ENCODE measurements around the gene ZNF276.
"Not testable (repeated sequence)": the region's sequence is repeated elsewhere in the genome, so short reads cannot be mapped to it uniquely, and the experiment has no call there.

ZNF276 gene

DNA sequence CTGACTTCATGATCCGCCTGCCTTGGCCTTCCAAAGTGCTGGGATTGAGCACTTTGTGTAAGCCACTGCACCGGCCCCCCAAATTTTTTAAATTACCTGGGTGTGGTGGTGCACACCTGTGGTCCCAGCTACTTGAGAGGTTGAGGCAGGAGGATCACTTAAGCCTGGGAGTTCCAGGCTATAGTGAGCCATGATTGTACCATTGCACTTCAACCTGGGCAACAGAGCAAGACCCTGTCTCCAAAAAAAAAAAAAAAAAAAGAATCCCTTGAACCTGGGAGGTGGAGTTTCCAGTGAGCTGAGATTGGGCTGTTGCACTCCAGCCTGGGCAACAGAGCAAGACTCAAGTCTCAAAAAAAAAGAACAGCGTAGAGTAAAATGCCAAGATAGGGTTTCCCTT is 15.2 kb downstream of the ZNF276 start:
- no peak for DNase-seq (ENCODE audit: low read depth, low spot score)

DNA sequence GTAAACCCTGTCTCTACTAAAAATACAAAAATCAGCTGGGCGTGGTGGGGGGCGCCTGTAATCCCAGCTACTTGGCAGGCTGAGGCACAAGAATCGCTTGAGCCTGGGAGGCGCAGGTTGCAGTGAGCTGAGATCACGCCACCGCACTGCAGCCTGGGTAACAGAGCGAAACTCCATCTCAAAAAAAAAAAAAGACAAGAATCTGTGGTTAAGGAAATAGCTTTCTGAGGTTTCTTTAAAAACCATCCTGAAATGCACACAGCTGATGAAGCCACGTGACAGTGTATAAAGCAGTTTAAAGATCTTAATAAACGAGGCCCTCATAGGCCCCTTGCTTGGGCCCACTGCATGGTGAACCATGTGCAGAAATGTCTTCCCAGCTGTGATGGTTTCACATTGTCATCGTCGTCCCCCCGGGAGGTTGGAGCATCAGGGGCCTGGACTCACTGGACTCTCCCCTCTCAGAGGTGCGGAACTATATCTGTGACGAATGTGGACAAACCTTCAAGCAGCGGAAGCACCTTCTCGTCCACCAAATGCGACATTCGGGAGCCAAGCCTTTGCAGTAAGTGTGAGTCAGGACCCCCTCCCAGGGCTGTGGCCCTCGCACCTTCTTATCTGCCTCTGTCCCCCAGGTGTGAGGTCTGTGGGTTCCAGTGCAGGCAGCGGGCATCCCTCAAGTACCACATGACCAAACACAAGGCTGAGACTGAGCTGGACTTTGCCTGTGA is 16.2 kb downstream of the ZNF276 start:
- DNase-seq (ENCODE audit: low read depth, low spot score): no peak

DNA sequence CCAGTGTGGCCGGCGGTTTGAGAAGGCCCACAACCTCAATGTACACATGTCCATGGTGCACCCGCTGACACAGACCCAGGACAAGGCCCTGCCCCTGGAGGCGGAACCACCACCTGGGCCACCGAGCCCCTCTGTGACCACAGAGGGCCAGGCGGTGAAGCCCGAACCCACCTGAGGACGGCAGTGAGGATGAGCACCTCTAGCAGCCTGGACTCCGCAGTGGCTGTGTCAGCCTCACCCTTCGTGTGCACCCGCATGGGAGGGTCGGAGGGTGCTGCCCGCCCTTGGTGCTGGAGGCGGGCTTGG is 16.7 kb downstream of the ZNF276 start:
- no peak for DNase-seq (ENCODE audit: low read depth, low spot score)

DNA sequence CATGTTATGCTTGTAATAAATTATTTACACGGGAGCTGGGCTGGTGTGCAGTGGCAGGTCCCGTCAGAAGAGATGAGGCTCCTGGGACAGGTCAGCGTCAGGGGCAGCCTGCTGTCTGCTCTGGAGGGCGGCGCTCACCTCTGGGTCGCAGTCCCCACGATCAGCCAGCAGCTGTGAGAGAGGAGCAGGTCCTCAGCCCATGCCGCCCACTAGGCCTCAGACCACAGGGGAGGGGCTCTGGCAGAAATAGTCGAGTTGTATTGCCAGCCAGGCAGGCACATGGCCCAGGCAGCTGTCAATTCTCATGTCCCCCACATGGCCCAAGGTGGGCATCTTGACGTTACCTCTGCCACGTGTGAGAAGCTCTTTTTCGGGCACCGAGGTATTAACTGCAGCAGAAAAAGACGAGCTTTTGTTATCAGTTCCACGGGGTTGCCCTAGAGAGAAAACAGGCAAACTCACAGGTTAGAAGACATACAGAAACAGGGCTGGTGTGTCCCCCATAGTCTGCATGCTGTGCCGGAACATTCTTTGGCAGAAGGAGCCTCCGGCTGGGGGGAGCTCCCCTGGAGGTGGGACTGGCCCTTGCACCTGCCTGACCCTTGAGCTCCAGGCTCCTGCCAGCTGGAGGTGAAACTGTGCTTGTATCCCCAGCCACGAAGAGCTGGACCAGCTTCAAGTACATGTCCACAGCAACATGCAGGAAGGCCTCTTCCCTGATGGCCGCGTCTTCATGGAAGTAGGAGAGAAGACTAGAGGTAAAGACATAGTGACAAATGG is 17.4 kb downstream of the ZNF276 start:
- DNase-seq (ENCODE audit: low read depth, low spot score): no peak

DNA sequence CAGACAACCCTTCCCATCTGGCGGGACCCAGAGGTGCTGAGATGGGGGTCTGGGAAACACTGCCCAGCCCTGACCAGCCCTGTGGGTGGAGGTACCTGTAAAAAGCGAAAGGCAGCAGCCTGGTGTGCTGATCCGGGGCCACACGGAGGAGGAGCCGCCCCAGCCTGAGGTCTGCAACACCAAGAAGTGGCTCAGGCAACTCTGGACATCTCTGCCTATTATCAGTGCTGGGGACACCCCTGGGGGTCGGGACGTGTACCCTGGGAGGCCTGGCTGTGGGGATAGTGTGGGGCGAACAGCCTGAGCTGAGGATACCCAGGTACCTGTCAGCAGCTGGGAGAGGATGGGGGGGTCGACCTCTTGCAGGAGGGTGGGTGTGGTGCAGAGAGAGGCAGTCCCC is 18.0 kb downstream of the ZNF276 start:
- no peak for DNase-seq (ENCODE audit: low read depth, low spot score)

DNA sequence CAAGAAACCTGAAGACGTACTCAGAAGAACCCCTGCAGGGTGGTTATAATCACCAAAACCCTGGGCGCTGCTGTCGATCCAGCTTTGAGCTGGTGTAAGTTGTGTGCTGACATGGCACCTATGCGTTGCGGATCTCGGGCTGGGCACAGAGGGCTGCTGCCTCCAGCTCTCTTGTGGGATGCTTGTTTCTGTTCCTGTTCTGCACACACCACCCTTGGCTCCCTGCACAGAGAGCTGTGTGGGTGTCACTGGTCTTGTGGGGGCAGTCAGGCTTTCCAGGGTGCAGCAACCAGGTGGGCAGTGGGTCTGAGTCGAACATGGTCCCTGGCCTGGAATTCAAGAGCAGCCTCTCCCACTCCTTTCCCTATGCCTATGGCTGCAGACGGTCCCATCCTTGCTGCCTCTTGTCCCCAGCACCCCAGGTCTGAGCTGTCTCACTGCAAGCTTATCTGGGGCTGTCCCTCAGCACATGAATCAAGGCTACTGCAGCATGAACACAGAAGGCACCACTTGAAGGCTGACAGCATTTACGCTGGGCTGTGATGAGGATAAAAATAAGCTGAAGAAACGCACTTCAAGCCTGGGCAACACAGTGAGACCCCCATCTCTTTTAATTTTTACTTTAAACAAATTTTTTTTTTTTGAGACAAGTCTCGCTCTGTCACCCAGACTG is 20.1 kb downstream of the ZNF276 start:
- no peak for DNase-seq (ENCODE audit: low read depth, low spot score)

DNA sequence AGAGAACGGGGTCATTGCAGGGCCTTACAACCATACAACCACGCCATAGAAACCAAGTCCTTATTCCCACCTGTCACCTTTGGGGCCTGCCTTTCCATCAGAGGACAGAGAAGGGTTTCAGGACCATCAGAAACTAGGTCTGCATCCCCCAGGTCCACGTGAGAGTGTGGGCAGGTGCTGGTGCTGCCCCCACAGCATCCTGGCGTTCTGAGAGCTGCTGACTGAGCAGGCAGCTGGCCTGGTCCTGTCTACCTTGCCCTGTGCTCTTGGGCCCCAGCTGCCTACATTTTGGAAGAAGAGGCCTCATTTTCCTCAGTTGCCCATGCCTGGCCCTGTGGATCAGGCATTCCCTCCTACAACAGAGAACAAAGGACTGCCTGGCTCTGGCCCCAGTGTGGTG is 21.6 kb downstream of the ZNF276 start:
- DNase-seq (ENCODE audit: low read depth, low spot score): peak; percentile 19

DNA sequence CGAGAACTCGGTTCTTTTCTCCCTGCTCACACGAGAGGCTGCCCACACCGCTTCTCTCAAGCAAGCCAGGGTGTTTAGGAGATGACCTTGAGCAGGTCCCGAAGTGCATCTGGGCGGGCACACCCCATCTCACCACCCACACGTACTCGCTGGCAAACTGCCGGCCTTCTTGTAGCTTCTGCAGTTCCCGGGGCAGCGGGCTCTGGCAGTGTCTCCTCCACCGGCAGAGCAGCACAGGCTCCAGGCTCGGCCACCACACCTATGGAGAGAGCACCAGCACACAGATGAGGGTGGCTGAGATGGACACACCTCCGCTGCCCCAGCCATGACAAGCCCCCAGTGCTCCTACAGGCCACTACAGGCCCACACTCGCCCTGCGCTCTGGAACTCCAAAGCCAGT is 23.5 kb downstream of the ZNF276 start:
- no peak for DNase-seq (ENCODE audit: low read depth, low spot score)

DNA sequence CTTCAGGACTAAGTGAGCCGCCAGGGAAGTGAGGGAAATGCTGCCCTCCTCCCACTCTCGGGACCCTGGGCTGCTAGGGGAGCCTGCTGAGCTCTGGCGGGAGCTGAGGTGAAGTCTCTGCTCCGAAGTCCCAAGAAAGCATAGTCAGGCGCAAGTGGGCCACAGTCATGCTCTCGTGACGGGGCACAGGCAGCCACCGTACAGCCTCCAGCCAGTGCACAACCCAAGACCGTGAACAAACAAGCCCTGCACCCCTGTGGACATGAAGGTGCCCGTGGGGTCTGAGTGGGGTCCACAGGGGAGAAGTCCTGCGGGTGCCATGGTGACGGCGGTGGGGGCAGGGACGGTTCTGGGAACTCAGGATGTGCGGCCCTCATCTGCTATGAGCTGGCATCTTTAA is 24.7 kb downstream of the ZNF276 start:
- no peak for DNase-seq (ENCODE audit: low read depth, low spot score)

DNA sequence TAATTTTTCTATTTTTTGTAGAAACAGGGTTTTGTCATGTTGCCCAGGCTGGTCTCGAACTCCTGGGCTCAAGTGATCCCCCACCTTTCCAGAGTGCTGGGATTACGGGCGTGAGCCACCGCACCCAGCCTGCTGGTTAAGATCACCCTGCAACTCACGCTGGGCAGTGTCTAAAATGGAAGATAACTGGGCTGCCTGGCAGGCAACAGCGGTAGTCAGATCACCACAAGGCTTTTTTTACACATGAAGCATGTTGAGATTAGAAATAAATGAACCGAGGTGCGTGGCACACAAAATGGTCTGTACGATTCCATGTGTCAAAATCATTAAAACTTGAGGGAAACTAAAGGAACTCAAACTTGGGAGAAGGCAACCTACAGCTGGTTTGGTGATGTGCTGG is 26.7 kb downstream of the ZNF276 start:
- no peak for DNase-seq (ENCODE audit: low read depth, low spot score)

DNA sequence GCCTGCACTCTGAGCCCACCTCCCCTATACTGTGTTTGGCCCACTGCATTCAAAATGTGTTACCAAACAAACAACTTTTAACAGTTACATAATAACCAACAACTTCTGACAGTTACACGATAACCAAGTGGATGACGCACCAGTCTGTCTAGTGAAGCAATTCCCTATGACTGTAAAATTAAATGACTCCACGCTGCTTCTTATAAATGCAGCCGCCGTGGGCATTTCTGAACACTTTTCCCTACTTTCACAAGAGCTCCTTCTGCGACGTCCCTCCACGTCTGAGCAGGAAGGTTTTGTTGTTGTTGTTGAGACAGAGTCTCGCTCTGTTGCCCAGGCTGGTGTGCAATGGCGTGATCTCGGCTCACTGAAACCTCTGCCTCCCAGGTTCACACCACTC is 27.6 kb downstream of the ZNF276 start:
- no peak for DNase-seq (ENCODE audit: low read depth, low spot score)

DNA sequence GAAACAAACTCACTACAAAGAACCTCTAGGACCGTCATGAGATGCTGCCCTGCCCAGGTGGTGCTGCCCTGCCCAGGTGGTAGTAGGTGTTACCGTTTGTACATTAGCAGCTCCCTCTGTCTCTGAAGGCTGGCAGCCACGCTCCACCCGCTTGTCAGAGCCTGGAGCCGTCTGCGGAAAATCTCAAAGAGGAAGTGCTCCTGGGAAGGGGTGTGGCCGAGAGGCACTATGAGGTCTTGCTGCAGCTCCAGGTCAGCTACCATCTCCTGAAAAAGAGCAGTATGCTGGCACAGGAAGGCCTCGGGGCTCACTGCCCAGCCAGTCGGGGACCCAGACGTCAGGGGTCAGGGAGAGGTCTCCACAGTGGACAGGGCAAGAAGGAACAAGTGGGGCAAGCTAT is 28.3 kb downstream of the ZNF276 start:
- DNase-seq (ENCODE audit: low read depth, low spot score): no peak

DNA sequence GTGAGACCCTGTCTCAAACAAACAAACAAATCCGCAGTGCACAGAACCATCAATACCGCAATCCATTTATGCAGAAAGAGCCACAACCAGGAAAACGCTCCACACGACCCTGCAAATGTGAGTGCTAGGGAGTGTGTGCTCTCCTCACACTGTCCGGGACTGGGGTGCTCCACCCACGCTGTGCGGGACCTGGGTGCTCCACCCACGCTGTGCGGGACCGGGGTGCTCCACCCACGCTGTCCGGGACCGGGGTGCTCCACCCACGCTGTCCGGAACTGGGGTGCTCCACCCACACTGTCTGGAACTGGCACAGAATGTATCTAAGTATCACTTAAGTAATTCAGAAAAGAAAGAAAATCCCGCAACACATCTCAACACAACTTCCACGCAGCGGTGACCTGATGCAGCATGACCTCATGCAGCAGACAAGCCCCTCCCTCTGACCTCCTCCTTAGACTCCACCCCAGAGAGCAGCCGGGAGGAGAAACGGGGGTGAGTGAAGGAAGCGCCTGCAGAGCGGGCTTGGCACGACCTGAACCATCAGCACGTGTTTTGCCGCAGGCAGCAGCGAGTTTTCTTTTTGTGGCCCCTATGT is 38.5 kb downstream of the ZNF276 start:
- no peak for DNase-seq (ENCODE audit: low read depth, low spot score)

DNA sequence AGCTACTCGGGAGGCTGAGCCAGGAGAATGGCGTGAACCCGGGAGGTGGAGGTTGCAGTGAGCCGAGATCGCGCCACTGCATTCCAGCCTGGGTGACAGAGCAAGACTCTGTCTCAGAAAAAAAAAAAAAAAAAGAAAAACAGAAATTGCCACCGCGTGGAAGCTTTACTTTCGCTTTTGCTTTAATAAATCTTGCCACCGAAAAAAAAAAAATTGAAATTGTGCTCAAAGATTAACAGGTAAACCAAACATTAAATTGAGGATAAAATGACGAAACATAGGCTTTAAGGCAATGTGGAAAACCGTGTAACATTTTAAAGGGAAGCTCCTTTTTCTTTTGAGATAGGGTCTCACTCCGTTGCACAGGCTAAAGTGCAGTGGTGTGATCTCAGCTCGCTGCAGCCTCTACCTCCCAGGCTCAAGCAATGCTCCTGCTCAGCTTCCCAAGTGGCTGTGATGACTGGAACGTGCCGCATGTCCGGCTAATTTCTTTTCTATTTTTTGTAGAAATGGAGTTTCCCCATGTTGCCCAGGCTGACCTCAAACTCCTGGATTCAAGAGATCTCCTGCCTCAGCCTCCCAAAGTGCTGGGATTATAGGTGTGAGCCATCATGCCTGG is 40.1 kb downstream of the ZNF276 start:
- DNase-seq (ENCODE audit: low read depth, low spot score): no peak

DNA sequence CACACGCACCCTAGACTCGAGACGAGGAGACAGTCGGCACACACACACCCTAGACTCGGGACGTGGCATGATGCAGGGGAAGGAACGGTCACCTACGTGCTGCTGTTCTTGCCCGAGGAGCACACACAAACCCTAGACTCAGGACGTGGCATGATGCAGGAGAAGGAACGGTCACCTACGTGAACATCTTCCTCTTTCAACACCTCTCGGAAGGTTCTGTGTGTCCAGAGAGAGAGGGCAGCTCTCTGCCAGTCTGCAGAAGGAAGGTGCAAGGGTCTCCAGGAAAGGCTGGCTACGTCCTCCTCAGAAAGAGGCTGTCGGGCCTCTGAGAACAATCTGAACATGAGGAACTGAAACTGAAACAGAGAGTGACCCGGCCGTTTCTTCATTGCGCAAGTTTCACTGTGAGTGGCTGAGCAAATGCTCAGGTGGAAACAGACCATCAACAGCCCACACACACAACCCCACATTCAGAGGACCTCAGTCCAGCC is 43.4 kb downstream of the ZNF276 start:
- no peak for DNase-seq (ENCODE audit: low read depth, low spot score)

DNA sequence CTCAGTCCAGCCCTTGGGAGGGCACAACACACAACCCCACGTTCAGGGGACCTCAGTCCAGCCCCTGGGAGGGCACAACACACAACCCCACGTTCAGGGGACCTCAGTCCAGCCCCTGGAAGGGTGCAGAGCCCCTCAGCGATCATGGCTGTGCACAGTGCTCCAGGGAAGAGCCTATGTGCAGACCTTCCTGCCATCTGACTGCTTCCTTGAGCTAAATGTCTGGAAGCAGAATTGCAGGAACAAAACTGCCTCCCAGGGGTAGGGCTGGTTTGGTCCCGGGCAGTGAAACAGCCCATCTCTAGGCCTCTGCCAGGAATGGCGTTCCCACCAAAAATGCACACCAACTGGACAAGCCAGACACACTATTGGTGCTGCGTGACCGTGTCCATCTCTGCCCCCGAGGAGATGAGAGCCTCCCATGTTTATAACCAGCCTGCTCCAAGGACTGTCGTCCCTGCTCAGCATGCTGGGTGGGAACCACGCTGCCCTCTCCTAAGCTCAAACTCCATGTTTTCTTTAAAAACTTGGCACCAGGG is 44.0 kb downstream of the ZNF276 start:
- no peak for DNase-seq (ENCODE audit: low read depth, low spot score)

DNA sequence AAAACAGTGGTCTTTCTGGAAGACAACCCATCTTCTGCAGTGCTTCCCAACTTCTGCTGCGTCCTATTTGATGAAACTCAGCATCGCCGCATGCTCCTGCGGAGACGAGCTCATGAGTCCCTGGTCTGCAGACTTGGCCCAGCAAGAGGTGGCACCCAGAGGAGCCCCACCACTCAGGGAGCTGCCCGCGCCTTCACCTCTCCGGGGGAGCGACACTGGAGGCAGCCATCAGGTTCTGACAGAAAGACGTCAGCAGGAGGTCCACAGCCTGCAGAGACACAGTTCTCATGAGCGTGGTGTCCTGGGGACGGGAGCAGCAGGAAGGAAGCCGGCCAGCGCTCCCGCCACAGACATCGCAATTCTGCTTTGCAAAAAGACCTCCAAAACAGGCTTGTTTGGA is 49.0 kb downstream of the ZNF276 start:
- no peak for DNase-seq (ENCODE audit: low read depth, low spot score)

DNA sequence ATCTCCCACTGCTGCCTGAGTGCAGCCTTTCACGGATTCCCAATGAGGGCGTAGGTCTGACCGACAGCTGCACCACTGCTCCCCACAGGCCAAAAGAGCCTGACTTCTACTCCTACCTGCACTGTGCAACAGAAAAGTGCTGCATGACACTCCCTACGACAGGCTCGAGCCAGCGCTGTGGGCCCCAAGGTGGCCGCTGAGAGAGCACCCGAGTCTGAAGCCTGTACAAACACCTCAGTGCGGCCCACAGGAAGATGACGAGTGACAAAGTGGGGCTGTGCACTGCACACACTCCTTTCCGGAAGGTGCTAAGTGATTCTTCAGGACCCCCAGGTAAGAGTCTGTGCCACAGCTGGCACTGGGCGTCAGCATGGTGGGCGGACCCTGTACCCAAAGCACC is 53.9 kb downstream of the ZNF276 start:
- no peak for DNase-seq (ENCODE audit: low read depth, low spot score)

DNA sequence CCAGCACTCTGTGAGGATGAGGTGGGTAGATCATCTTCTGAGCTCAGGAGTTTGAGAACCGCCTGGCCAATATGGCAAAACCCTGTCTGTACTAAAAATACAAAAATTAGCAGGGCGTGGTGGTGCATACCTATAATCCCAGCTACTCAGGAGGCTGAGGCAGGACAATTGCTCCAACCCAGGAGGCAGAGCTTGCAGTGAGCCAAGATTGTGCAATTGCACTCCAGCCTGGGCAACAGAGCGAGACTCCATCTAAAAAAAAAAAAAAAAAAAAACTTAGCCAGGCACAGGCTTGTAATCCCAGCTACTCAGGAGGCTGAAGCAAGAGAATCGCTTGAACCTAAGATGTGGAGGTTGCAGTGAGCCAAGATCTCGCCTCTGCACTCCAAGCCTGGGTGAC is 56.9 kb downstream of the ZNF276 start:
- DNase-seq (ENCODE audit: low read depth, low spot score): not testable (repeated sequence)

DNA sequence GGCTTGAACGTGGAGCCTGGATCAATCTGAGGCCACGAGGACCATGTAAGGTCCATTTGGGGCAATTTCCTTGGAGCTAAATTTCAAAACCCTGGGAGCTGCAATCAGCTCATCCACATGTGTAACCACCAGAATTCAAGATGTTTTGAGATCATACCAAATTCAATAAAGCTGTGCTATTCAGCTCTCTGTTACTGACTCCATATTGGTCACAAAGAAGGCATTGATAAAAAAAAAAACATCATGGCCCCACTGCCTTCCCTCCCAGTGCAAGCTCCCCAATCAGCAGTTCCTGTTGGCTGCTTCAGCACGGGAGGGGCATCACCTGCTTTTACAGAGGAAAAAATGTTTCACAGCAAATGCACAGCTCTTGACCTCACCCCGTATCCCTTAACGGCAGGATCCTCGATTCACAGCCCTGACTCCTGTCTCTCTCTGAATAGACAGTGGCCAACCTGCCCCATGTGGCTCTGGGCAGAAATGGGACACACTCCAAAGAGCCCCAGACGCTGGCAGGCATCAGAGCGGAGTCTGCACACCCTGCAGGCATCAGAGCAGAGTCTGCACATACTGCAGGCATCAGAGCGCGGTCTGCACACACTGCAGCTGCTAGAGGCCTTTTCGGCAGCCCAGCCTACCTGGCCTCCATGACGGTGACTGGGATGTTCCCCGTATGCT is 58.0 kb downstream of the ZNF276 start:
- no peak for DNase-seq (ENCODE audit: low read depth, low spot score)

DNA sequence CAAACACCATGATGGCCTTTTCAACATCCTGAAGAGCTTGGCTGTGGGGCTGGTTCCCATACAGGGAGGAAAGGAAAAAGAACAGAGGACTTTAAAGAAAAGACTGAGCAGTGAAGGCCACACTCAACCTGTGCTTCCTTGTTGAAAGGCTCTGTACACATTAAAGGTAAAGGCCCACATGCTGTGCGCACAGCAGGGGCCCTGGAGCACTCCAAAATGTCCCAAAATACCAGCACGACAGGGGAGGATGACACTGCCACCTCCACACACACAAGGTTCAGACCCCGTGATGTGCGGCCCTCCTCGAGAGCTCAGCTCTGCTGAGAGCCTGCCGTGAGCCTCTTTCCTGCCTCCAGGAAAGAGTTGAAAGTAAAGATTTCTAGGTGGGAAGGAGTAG is 58.6 kb downstream of the ZNF276 start:
- no peak for DNase-seq (ENCODE audit: low read depth, low spot score)
